Fibroblast of lung (primary cell): ENCODE data around the gene TMEM244. TPM values are rescaled to one million over a fixed set of nuclear protein-coding genes. Genes with fewer than 3 reads are reported as not detected.

Experiments used
- DNase-seq, 2 donors: peaks; one replicate each; pipeline versions ENCODE4 v3.0.0 to v3.0.0-alpha.2; 2010; ENCODE audit warnings: low read depth in 2 of 2
- H2AFZ ChIP-seq: 2 replicates; pipeline ENCODE4 v1.5.1; 2012; ENCODE audit warnings: low read length, control low read depth, inconsistent platforms
- H3K27ac ChIP-seq: 2 replicates; pipeline ENCODE4 v1.5.1; 2011; ENCODE audit warnings: low read length, control low read depth; ENCODE audit not compliant: insufficient read depth
- H3K27me3 ChIP-seq: 2 replicates; pipeline ENCODE4 v1.5.1; 2011; ENCODE audit warnings: mild to moderate bottlenecking, low read length; ENCODE audit not compliant: control insufficient read depth, insufficient read depth
- H3K36me3 ChIP-seq: 2 replicates; pipeline ENCODE4 v1.5.1; 2011; ENCODE audit warnings: low read length; ENCODE audit not compliant: control insufficient read depth, insufficient read depth
- H3K4me1 ChIP-seq: 2 replicates; pipeline ENCODE4 v1.5.1; 2011; ENCODE audit warnings: low read length; ENCODE audit not compliant: control insufficient read depth, insufficient read depth; ENCODE audit errors: extremely low read depth
- H3K4me2 ChIP-seq: 2 replicates; pipeline ENCODE4 v1.5.1; 2011; ENCODE audit warnings: low read length, control low read depth; ENCODE audit not compliant: insufficient read depth; ENCODE audit errors: extremely low read depth
- H3K4me3 ChIP-seq, 4 experiments: fragments of 200-600 bp in 1 of 4; sonication (generic) in 1 of 4; replicated peaks in 1 of 4; 2 replicates each; pipeline ENCODE4 v1.5.1; 2011 to 2016; ENCODE audit warnings: low read length in 4 of 4, low read depth in 3 of 4, mild to moderate bottlenecking in 3 of 4, control low read depth in 2 of 4, inconsistent platforms in 1 of 4, mixed read lengths in 1 of 4; ENCODE audit not compliant: insufficient read depth in 1 of 4; ENCODE audit errors: control extremely low read depth in 1 of 4
- H3K79me2 ChIP-seq: 2 replicates; pipeline ENCODE4 v1.5.1; 2012; ENCODE audit warnings: mild to moderate bottlenecking, low read length, inconsistent platforms; ENCODE audit not compliant: control insufficient read depth, insufficient read depth
- H3K9ac ChIP-seq: 2 replicates; pipeline ENCODE4 v1.5.1; 2011; ENCODE audit warnings: mild to moderate bottlenecking, low read length, control low read depth; ENCODE audit not compliant: insufficient read depth
- H3K9me3 ChIP-seq: 2 replicates; pipeline ENCODE4 v1.5.1; 2012; ENCODE audit warnings: low read depth, low read length; ENCODE audit not compliant: control insufficient read depth, insufficient read depth
- H4K20me1 ChIP-seq: 2 replicates; pipeline ENCODE4 v1.5.1; 2011; ENCODE audit warnings: low read length; ENCODE audit not compliant: control insufficient read depth, insufficient read depth; ENCODE audit errors: extremely low read depth
- CTCF ChIP-seq, 2 donors: IDR thresholded peaks in 1 of 2; conservative IDR thresholded peaks in 1 of 2; 1 replicate in 1 of 2; 2 replicates in 1 of 2; pipeline ENCODE4 v1.5.1; 2011 to 2012; ENCODE audit warnings: low read length in 2 of 2, control low read depth in 1 of 2, inconsistent platforms in 1 of 2, low read depth in 1 of 2, mild to moderate bottlenecking in 1 of 2
- EZH2 ChIP-seq: IDR thresholded peaks from 2 replicates; pipeline ENCODE4 v1.5.1; 2012; ENCODE audit warnings: low read length, control low read depth, mild to moderate bottlenecking; ENCODE audit errors: missing control alignments
- polyA plus RNA-seq, 2 donors: library from polyadenylated mRNA; depleted of rRNA in 1 of 2; stranded (reverse) in 1 of 2; unstranded in 1 of 2; fragments of >200 nt; gene quantifications; 2 replicates each; pipeline ENCODE4 v1.2.1, GENCODE V29; 2011 to 2012; ENCODE audit warnings: missing spikeins in 1 of 2
- total RNA-seq: library from RNA; depleted of rRNA; stranded (reverse); fragments of >200 nt; gene quantifications from 2 replicates; pipeline ENCODE4 v1.2.1, GENCODE V29; 2014

The TMEM244 gene
- total and polyA plus RNA-seq, 2 donors (not counting 1 experiment from before 2014, with no cell fraction given): not detected

DNA sequence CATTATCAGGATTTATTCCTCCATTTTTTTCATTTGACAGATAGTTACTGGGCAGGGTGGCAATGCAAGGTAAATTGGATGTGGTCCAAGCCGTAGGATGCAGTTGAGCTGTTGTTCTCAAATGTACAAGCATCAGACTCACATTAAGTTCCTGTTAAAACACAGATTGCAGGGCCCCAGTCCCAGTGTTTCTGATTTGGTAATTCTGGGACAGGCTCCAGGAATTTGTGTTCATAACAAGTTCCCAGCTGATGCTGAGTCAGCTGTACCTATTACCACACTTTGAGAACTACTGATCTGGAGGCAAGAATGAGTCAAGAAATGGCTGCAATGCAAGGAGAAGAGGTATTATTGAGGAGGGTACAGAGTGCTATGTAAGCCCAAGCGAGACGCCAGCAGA lies 11.7 kb downstream of the TMEM244 start:
- Histone ChIP-seq H3K79me2 (no peaks in the 10 kb centered on the region), H3K27me3 (no peaks in the 10 kb centered on the region), H3K27ac (no peak overlapping the region), H3K9me3 (no peaks in the 10 kb centered on the region), H4K20me1 (no peaks in the 10 kb centered on the region), H3K4me3 (no peak overlapping the region), H3K9ac (no peak overlapping the region), H2AFZ (no peak overlapping the region), H3K4me1 (no peaks in the 10 kb centered on the region), H3K36me3 (no peaks in the 10 kb centered on the region), H3K4me2 (no peak overlapping the region)
- peak; percentile 82 to 92 for DNase-seq
- TF ChIP-seq CTCF (conservative IDR thresholded peaks at IDR 0.05 in 1 of 2, IDR thresholded peaks at IDR 0.05 in 1 of 2; ENCODE audit: low read depth in 1 of 2, low read length in 2 of 2): no peak
- TF ChIP-seq EZH2: no peak

GRCh38 chr6:129846761-129847160 lies 14.4 kb downstream of the TMEM244 start:
- Histone ChIP-seq H4K20me1 (no peaks in the 10 kb centered on the region), H3K4me2 (no peak overlapping the region), H3K27me3 (no peaks in the 10 kb centered on the region), H3K4me3 (no peak overlapping the region), H3K9me3 (no peaks in the 10 kb centered on the region), H3K36me3 (no peaks in the 10 kb centered on the region), H3K9ac (no peak overlapping the region), H3K79me2 (no peaks in the 10 kb centered on the region), H3K4me1 (no peaks in the 10 kb centered on the region), H3K27ac (no peak overlapping the region), H2AFZ (no peak overlapping the region)
- no peak for DNase-seq
- no peak for TF ChIP-seq EZH2
- TF ChIP-seq CTCF (conservative IDR thresholded peaks at IDR 0.05 in 1 of 2, IDR thresholded peaks at IDR 0.05 in 1 of 2; ENCODE audit: low read depth in 1 of 2, low read length in 2 of 2): no peak

GRCh38 chr6:129845696-129846095 lies 15.4 kb downstream of the TMEM244 start:
- Histone ChIP-seq H3K9ac (no peak overlapping the region), H3K4me2 (no peak overlapping the region), H3K9me3 (no peaks in the 10 kb centered on the region), H3K4me1 (no peaks in the 10 kb centered on the region), H3K27me3 (no peaks in the 10 kb centered on the region), H3K27ac (no peak overlapping the region), H2AFZ (no peak overlapping the region), H4K20me1 (no peaks in the 10 kb centered on the region), H3K36me3 (no peaks in the 10 kb centered on the region), H3K79me2 (no peaks in the 10 kb centered on the region), H3K4me3 (no peak overlapping the region)
- no peak for DNase-seq
- TF ChIP-seq EZH2 (no peak), CTCF (conservative IDR thresholded peaks at IDR 0.05 in 1 of 2, IDR thresholded peaks at IDR 0.05 in 1 of 2; ENCODE audit: low read depth in 1 of 2, low read length in 2 of 2) (no peak)
